ENCODE data around the gene NR5A2. TPM values are rescaled to one million over a fixed set of nuclear protein-coding genes. Genes with fewer than 3 reads are reported as not detected.
"Not testable (repeated sequence)": the region's sequence is repeated elsewhere in the genome, so short reads cannot be mapped to it uniquely, and the experiment has no call there.

Gene NR5A2
- total RNA-seq, 1 donor from 2014 or later = 27.9 TPM

DNA sequence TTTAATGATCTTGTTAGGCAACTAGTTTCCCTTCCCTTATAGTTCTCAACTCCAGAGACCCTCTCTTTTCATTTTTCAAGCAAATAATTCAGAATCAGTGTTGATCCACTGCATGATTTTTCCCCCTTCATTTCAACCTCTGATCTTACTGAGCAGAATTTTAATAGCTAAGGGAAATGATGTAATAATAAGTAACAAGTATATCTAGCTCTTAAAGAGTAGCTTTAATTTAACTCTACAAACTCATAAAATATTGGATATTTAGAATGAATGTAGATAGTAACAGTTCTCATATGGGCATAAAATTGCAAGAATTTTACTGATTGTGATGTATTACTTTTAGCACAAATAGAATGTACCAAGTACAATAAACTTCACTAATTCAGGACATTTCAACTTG, 130.2 kb downstream of the NR5A2 start:
- no peak for ATAC-seq
- DNase-seq (ENCODE audit: low spot score) = no peak

DNA sequence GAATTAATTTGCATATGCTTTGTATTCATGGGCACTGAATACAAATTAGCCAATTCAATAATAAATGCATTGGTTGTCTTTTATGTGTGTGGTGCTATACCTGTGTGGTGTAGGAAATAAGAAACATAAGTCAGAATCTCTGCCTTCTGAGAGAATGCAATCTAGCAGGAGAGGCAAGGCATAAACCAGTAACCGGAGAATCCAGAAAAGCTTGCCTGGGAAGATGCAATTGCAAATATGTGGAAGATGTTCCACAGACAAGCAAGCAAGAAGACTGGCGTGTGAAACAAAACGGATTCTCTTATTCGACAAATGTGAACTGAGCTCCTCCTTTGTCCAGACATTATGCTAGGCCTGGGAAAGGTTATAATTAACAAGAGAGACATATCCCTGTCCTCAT, 134.3 kb downstream of the NR5A2 start:
- ATAC-seq = peak; percentile 7
- no peak for DNase-seq (ENCODE audit: low spot score)

DNA sequence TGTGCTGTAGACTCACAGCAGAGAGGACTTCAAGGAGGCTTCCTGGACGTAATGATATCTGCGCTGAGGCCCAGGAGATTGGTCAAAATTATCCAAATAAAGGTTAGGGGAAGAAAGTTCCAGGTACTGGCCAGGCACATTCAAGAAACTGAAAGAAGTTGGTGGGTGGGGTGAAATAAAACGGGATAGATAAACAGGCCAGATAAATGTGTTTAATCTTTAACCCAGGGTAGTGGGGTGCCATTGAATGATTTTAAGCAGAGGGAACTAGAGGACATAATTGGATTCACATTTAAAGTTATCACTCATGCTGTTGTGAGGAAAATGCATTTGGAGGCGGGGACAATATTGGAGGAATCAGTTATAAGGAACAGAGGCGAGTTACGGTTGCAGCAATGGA, 134.7 kb downstream of the NR5A2 start:
- ATAC-seq = peak; percentile 57
- no peak for DNase-seq (ENCODE audit: low spot score)

DNA sequence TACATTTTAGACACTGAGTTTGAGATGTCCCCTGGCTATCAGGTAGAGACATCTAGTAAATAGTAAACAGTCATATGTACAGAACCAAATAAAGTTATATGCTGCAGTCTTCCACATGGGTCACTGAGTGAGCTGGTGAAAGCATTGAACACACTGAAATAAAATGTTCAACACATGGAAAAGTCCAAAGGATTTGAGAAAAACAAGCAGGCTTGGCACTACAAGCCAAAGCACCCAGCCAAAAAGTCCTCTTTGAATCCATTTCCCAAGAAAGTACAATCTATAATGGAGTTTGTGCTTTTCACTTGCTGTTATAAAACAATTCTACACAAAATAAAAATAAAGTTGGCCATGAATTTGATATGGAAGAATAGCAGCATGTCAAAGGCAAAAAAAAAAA, 135.4 kb downstream of the NR5A2 start:
- ATAC-seq = peak; percentile 59
- DNase-seq (ENCODE audit: low spot score) = no peak

DNA sequence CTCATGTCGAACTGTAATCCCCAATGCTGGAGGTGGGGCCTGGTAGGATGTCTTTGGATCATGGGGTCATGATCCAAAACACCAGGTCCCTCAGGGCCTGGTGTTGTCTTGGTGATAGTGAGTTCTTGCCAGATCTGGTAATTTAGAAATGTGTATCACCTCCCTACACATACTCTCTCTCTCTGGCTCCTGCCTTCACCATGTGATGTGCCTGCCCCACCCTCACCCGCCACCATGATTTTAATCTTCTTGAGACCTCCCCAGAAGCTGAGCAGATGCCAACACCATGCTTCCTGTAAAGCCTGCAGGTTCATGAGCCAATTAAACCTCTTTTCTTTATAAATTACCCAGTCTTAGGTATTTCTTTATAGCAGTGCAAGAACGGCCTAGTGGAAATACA, 136.4 kb downstream of the NR5A2 start:
- no peak for ATAC-seq
- DNase-seq (ENCODE audit: low spot score) = no peak

DNA sequence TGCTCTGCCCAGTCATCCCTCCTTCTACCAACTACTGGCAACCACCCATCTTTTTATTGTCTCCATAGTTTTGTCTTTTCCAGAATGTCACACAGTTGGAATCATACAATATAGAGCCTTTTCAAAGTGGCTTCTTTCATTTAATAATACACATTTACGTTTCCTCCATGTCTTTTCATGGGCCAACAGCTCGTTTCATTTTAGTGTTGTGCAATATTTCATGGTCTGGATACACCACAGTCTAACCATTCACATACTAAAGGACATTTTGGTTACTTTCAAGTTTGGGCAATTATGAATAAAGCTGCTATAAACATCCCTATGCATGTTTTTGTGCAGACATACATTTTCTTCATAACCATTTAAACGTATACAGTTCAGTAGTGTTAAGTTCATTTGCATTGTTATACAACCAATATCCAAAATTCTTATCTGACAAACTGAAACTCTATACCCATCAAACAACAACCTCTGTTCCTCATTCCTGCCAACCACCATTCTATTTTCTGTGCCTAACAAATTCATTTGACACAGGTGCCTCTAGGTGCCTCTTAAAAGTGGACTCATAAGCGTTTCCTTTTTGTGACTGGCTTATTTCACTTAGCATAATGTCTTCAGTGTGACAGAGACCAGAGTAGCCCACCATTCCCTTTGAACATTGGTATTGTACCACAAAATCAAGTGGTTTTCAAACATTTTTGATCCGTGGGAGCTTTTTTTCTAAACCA, 138.1 kb downstream of the NR5A2 start:
- DNase-seq (ENCODE audit: low spot score) = no peak
- ATAC-seq = no peak

DNA sequence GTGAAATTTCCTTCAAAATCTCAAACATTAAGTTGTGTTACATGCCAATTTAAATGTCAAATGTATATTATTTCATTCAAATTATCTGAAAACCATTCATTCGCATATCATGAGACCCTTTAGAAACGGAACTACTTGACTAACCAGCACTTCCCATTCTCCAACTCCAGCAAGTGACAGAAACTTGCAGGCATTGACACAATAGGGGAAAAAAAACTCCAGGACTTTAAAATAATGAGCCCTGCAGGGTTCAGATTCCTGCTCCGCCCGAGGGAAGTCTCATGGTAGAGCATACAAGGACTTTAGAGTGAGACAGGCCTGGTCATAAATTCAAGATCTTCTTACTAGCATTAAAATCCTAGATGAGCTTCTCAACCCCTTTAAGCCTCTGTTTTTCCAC, 138.9 kb downstream of the NR5A2 start:
- ATAC-seq (no peak), DNase-seq (ENCODE audit: low spot score) (no peak)

DNA sequence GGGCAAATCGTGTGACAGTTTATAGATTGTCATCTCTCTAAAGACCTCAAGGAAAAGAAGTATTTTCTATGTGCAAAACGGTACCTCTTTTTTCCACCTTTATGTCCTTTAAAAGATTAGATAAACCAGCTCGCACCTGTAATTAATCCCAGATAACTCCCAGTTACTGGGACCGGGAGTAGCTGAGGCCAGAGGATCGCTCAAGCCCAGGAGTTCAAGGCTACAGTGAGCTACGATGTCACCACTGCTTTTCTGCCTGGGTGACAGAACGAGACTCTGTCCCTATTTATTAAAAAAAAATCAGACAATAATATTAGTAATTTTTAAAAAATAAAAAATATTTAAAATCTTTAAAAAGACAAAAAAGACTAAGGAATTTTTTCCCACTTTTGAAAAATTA, 141.4 kb downstream of the NR5A2 start:
- ATAC-seq (peak; percentile 54), DNase-seq (ENCODE audit: low spot score) (no peak)

DNA sequence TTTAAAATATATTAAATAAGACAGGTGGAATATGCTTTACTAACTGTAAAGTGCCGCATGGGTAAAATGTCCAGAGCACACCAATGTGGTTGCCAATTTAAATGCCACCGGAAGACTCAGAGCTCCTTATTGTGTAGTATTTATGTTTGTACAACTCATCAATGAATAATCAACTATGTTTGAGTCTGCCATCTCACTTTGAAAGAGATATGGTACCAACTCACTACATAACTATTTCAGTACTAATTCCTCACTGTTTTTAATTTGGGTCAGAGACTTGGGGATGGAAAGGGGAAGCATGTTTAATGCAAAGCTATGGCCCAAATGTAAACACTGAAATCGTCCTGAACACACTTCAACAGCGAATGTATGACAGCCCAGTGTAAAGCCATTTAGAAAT, 144.8 kb downstream of the NR5A2 start:
- no peak for ATAC-seq

DNA sequence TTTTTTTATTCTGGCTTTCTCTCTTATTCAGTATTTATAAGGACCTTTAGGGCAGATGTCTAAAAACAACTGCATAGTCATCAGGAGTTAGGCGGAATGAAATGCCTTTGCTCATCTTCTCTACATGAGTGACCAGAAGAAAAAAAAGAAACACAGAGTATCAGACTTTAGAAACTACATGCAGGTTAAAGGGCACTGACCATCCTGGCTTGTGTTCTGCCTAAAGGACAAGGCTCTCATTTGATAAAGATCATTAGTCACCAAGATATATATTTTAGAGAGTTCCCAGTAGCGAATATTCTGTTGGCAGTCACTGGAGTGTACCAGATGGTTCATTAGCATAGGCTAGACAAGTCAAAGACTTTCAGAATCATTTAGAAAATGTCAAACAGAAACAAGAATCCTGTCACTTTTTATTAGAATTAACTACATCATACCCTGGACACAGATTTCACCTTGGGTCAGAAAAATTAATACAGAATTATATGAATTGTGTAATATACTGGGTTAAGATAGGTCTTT, 145.6 kb downstream of the NR5A2 start:
- ATAC-seq (peak; percentile 33), DNase-seq (ENCODE audit: low spot score) (no peak)

More for the DNA sequence above, 144.8 kb downstream of the NR5A2 start:
- no peak for DNase-seq (ENCODE audit: low spot score)

DNA sequence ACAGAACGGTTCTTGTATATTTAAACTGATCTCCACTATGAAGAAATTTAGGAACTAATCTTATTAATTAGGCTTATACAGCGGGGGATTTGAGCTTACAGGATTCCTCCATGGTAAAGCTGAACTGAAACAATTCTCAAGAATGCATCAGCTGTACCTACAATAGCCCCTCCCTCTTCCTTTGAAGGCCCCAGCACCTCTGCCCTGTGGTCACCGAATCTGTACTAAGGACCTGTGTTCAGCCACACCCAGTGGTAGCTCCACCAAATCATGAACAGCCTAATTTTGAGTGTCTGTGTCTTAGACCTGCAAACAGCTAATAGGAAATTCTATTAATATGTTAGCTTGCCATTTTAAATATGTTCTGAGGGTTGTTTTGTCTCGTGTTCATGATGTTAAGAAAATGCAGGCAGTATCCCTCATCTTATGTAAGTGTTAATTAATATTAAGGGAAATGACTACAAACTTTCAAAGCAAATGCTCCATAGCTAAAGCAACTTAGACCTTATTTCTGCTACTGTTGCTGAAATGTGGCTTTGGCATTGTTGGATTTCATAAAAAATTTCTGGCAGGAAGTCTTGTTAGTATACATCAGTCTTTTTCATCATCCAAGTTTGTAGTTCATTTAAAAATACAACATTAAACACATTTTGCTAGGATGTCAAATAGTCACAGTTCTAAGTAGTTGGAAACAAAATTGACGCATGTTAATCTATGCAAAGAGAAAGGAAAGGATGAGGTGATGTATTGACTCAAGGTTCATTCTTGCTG, 147.2 kb downstream of the NR5A2 start:
- DNase-seq (ENCODE audit: low spot score) (no peak), ATAC-seq (no peak)

DNA sequence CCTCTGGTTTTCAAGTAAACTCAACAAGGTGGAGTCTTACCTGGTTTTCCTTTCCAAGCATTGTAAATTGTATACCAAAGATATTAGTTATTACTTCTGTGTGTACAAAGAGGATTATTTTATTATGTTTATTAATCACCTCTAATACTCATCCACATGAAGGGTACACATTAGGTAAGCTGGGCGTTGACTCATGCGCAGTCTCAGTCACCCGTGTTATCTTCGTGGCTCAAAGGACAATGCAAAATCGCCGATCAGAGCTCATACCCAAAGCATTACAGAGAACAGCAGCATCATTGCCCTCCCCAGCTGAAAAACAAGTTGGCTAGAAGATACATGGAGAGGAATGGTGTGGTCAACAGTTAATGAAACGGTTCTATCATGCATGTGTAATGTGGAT, 148.7 kb downstream of the NR5A2 start:
- DNase-seq (ENCODE audit: low spot score) = no peak

DNA sequence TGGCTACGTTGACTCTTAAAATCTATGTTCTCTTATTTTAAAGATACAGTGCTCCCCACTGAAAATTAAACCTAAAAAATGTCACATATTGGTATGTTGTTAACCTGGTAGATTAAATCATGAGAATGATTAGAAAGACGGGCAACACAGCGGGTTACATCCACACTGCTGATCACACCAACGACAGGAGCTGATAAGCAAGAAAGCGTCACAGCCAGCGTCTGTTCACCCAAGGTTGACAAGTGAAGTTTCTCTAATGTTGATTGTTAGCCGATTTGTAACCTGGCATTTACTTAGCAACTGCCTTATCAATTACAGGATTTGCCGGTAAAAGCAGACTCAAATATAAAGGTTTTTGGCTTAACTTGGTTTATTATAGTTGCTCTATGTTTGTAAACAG, 149.3 kb downstream of the NR5A2 start:
- no peak for ATAC-seq

More for the DNA sequence above, 148.7 kb downstream of the NR5A2 start:
- ATAC-seq = no peak

DNA sequence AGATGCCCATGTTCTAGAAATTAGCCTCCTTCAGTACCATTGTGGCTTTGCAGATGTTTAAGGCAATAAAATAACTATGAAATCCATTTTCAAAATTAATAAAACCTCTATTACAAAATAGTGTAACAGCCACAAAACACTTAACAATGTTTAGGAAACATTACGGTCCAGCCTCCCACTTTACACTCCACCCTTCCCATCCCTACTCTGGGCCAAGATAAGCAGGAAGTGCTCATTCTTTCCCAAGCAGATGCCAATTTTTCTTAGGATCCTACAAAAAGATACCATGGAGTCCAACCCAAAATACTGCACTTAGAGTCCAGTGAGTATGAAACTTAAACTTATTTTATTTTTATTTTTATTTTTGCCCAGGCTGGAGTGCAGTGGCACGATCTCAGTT, 150.8 kb downstream of the NR5A2 start:
- DNase-seq (ENCODE audit: low spot score) = no peak
- no peak for ATAC-seq

More for the DNA sequence above, 149.3 kb downstream of the NR5A2 start:
- no peak for DNase-seq (ENCODE audit: low spot score)

DNA sequence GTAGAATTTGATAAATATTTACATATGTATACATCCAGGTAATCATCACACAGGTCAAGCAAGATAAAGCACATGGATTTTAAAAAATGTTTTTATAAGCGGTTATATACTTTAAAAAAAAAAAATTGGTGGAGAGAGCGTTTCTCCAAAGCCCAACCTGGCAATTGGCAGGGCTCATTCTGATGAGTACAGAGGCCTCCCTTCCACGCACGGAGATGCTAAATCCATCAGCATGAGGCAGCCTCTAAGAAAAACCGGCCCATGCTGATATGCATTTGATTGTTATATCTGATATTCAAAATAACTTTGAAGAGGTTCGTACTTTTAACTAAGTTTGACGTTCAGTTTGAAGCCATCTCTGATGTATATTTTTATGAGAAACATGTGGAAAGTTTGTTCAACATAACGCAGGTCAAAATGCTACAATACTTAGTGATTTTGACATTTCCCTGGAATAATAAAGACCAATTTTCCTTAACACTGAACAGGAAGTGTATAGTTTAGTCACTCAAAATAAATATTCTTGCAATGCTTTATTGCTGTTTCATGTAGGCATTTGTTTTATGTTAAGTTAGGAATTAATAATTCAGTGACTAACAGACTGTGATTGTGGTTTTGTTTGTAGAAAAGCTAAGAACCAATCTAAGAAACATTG, 151.7 kb downstream of the NR5A2 start:
- no peak for DNase-seq (ENCODE audit: low spot score)
- ATAC-seq = no peak

DNA sequence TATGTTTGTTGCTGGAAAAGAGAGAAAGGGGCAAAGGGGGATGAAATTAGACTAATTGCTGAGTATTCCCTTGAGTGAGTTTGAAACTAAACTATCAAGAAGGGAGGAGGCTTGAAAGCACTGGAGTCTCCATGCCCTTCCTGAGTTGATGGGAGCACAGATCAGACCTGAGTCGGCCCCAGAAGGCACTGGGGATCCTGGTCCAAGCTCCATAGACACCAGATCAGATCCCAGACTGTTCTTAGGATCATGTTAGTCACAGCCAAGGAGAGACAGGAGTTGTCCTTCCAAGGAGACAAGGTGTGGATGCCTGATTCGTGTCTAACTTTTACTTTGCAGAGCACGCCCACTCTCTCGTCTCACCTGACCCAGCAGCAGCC, 152.3 kb downstream of the NR5A2 start:
- DNase-seq (ENCODE audit: low spot score) = no peak
- no peak for ATAC-seq

DNA sequence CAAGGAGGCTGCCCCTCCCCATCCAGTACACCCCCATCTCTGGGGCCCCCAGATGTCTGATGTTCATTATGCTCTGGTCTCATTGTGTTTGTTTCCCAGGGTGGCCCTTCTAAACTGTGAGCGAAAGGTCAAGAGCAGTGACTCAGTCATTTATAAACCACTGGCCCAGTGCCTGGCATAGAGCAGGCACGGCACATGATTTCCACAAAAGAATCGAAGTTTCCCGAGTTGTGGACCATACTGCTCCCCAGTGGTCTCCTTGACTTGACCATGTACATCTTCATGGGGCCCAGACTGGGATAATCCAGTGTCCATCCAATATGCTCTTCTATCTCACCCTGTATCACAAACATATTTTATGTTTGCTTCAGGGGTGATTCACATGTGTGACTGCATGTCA, 153.3 kb downstream of the NR5A2 start:
- peak; percentile 75 for DNase-seq (ENCODE audit: low spot score)

DNA sequence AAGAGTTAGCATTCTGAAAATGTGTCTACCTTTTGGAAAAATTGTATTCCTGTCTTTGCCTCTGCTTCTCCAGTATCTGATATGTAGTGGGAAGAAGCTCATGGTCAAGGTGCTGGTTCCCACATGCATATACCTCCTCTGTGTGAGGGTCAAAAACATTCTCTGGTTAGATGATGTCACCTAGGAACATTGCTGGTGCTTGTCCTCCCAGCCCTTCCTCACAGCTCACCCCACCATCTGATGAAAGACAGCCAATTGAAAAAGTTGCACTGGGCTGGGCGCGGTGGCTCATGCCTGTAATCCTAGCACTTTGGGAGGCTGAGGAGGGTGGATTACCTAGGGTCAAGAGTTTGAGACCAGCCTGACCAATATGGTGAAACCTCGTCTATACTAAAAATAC, 154.4 kb downstream of the NR5A2 start:
- ATAC-seq (no peak), DNase-seq (ENCODE audit: low spot score) (no peak)

More for the DNA sequence above, 153.3 kb downstream of the NR5A2 start:
- peak; percentile 93 for ATAC-seq

DNA sequence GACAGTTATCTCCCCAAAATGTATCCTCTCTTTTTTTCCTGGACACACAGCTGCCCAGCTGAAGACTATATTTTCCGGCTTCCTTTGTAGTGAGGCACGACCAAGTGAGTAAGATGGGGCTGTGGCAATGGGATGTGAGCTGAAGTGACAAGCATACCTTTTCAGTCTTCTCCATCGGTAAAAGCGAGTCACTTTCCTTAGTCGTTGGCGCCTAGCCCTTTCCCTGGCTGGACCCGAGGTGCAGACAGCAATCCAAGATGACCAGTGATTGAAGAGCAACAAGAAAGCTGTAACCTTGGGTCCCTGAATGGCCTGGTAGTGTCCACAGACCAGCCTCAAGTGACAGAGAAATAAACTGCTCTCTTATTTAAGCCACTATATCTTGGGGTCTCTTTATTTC, 155.2 kb downstream of the NR5A2 start:
- ATAC-seq = no peak

DNA sequence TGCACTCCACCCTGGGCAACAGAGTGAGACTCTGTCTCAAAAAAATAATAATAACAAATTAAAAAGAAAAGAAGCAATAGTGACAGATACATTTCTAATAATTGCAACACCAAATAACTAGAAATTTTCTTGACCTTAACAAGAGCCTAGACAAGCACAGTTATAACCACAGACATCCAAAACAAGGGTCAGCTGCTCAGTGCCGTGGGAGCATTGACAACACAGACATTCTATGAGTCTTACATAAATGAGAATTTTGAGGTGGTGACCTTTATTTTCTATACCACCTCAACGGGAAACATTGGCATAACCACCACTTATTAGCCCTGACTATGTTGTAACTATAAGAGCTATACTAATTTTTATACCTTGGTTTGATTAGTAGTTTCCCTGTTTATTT, 156.1 kb downstream of the NR5A2 start:
- ATAC-seq (no peak), DNase-seq (ENCODE audit: low spot score) (no peak)

More for the DNA sequence above, 155.2 kb downstream of the NR5A2 start:
- no peak for DNase-seq (ENCODE audit: low spot score)

DNA sequence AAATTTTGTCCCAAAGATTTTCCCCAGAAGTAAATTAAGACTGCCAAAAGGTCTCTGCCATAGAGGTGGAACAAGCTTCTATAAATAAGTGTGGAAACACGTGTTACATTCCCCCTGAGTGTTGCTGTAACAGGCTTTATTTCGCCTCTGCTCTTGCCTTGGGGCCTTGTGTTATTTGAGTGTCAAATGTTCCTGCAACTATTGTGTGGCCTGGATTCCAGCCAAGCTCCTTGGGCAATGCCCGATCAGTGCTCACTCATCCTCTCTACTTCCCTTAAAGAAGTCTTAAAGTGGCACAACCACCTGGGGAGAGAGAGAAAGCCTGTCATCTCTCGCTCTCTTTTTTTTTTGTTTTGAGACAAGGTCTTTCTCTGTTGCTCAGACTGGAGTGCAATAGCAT, 156.7 kb downstream of the NR5A2 start:
- ATAC-seq = peak; percentile 78
- DNase-seq (ENCODE audit: low spot score) = peak; percentile 83

DNA sequence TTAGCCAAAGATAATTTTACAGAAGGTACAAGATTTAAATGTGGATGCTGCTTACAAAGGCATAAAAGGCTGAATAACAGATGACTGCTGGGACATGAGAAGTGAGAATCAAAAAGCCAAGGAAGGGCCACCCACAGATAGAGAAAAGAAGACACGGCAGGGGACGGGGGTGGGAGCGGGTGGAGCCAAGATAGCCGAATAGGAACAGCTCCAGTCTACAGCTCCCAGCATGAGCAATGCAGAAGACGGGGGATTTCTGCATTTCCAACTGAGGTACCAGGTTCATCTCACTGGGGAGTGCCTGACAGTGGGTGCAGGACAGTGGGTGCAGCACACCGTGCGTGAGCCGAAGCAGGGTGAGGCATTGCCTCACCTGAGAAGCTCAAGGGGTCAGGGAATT, 157.7 kb downstream of the NR5A2 start:
- DNase-seq (ENCODE audit: low spot score); ATAC-seq: not testable (repeated sequence)

Measured in left lobe of liver (tissue), 2 donors.